Keratinocyte (primary cell): Measurements from ENCODE around the gene TMTC2.

Source experiments
- EZH2 ChIP-seq: IDR thresholded peaks from one replicate; pipeline ENCODE4 v1.6.1; 2012; ENCODE audit warnings: inconsistent platforms, mild to moderate bottlenecking, low read length, moderate library complexity
- TF ChIP-seq, protein P1 (sequence below), 3 experiments: IDR thresholded peaks in 1 of 3; conservative IDR thresholded peaks in 1 of 3; optimal IDR thresholded peaks in 1 of 3; 2 replicates in 2 of 3; 3 replicates in 1 of 3; pipeline versions ENCODE3 to v1.5.1; 2011; ENCODE audit warnings: low read length in 3 of 3, mild to moderate bottlenecking in 3 of 3, moderate library complexity in 2 of 3, control low read depth in 1 of 3, inconsistent platforms in 1 of 3; ENCODE audit not compliant: insufficient read depth in 2 of 3; ENCODE audit errors: extremely low read depth in 1 of 3

DNA sequence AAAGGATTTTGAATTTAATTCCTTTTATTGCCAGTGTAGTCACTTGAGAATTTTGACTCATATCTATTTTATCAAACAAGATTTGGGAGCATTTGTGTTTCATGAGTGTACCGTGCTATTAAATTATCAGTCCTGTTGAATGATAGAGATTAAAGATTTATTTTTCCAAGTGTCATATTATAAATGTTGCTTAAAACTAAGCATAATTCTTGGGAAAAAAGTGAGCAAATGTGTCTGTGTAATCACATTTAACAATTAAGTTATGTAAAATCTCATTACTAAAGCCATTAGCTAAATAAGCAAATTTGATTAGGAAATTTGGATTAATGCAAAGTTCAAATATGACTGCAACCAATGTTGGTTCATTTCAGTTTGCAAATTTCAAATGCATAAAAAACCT lies 266.7 kb downstream of the TMTC2 start:
- TF ChIP-seq, protein P1, sequence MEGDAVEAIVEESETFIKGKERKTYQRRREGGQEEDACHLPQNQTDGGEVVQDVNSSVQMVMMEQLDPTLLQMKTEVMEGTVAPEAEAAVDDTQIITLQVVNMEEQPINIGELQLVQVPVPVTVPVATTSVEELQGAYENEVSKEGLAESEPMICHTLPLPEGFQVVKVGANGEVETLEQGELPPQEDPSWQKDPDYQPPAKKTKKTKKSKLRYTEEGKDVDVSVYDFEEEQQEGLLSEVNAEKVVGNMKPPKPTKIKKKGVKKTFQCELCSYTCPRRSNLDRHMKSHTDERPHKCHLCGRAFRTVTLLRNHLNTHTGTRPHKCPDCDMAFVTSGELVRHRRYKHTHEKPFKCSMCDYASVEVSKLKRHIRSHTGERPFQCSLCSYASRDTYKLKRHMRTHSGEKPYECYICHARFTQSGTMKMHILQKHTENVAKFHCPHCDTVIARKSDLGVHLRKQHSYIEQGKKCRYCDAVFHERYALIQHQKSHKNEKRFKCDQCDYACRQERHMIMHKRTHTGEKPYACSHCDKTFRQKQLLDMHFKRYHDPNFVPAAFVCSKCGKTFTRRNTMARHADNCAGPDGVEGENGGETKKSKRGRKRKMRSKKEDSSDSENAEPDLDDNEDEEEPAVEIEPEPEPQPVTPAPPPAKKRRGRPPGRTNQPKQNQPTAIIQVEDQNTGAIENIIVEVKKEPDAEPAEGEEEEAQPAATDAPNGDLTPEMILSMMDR (optimal IDR thresholded peaks at IDR 0.05 in 1 of 3, IDR thresholded peaks at IDR 0.05 in 1 of 3, conservative IDR thresholded peaks at IDR 0.05 in 1 of 3; ENCODE audit: extremely low read depth in 1 of 3, insufficient read depth in 2 of 3, low read length in 3 of 3), result no peak
- no peak for TF ChIP-seq EZH2
